GM15510 (cell line): Measurements from ENCODE around the gene FOXE1.

Experiments used
- POLR2A ChIP-seq: IDR thresholded peaks from 3 replicates; pipeline ENCODE4 v1.6.1; 2011; ENCODE audit warnings: borderline replicate concordance; ENCODE audit not compliant: insufficient read length; ENCODE audit errors: extremely low read depth

FOXE1 gene

DNA sequence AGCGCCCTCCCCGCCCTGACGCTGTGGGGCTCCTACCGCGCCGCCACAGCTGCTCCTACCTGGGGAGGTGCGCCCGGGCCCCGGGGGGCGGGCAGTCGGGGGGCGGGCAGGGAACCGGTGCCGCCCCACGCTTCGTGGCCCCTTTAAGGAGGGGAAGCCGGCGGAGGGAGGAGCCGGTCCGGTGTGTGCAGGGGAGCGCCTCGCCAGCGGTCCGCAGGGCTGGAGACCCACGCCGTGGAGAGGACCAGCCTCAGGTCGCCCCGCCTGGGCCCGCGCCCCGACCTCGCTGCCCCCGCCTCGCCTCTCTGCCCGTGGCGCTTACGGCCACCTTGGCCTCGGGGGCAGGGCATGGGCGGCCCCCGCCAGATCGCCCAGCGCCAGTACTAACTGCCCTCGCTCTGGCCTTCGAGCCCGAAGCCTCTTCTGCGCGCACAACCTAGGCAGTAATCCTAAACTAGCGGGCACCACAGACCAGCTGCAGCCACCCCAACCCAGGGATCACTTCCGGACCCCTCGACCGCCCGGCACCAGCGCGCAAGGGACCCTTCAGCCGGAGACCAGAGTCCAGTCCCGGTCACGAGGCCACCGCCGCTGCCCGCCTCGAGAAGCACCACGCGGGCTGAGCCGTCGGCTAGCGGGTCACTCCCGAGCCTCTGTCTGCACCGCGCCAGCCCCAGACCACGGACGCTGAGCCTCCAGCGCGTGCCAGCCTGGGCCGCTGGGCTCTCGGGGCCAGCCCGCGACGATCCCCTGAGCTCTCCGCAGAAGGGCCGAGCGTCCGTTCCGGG lies at the start of gene FOXE1:
FOXE1 (plus strand) TSS at position 171 of the 788 bp plus-strand sequence. CDS start 689 bp downstream, outside the sequence.
- no peak for TF ChIP-seq POLR2A

DNA sequence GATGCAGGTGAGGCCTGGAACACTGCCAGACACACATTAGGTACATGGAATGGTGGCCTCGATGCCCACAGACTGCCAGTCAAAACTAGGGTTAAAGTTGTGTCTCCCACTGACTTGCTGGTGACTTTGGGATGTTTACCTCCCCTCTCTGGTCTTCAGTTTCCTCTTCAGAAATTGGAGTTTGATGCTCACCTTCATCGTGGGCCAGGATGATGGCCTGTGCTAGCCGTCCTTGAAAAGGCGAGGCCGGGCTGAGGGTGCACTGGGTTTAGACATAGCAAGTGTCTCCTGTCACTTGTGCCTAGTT lies 49.0 kb upstream of the FOXE1 start:
- no peak for TF ChIP-seq POLR2A

DNA sequence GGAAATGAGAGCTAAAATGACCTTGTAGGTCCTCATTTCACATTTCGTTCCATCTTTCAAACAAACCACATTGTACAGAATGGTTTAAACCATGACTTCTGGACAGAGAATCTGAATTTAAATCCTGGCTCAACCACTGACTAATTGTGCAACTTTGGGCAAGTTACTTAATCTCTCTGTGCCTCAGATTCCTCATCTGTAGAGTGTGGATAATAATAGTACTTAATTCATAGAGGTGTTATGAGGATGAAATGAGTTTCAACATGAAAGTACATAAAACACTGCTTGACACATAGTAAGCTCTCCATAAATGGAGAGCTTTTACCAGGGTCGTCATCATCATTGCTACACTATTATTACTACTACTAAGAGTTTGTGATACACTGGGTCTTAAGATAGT lies 46.3 kb upstream of the FOXE1 start:
- no peak for TF ChIP-seq POLR2A

- TF ChIP-seq POLR2A: no peak
Measured at GRCh38 chr9:97807681-97808080, 45.3 kb upstream of the FOXE1 start.

DNA sequence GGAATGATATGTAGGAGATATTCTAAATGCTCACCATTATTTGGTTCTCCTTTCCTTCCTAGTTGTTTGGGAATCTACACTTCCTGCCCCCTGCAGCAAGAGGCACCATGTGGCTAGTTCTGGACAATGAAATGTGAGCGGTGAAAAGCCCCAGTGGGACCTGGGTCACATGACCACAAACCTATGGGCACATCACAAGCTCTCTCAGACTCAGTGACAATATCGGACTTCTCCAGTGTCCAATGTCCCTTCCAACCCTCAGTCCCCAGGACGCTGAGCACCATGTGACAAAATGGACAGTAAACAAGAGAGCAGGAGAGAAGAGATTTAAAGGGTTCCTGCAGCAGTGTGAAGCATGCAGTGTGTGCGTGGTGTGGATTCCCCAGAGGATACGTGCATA lies 44.6 kb upstream of the FOXE1 start:
- TF ChIP-seq POLR2A: no peak

- TF ChIP-seq POLR2A: no peak
Measured at GRCh38 chr9:97808972-97809371, 44.1 kb upstream of the FOXE1 start.

GRCh38 chr9:97809666-97810344 lies 43.2 kb upstream of the FOXE1 start:
- TF ChIP-seq POLR2A: no peak

DNA sequence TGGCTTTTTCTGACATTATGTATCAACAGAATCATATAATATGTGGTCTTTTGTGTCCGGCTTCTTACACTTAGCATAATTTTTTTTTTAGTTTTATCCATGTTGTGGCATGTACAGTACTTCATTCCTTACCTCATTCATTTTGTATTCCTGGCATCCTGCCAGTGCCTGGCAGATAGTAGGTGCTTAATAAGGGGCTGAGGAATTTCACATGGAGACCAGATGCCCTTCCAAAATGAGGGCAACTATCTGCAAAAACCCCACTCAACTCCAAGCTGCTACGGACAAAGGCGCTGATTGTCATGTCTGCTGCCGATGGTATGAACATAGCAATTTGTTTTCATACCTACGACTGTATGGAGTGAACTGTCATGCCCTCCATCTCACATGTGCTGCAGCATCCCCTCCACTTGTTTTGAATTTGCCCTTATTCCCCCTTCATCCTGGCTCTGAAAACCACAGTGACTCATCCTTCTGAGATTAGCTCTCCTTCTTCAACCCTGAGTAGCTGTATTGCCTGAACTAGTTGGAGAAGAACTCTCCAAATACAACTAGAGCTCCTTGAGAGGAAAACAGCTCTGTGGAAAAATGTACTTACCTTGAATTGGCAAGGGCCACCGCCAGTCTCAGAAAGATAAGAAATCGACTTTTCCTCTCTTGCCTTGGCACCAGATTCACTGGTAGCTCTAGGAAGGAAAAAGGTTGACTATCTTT lies 41.3 kb upstream of the FOXE1 start:
- no peak for TF ChIP-seq POLR2A

DNA sequence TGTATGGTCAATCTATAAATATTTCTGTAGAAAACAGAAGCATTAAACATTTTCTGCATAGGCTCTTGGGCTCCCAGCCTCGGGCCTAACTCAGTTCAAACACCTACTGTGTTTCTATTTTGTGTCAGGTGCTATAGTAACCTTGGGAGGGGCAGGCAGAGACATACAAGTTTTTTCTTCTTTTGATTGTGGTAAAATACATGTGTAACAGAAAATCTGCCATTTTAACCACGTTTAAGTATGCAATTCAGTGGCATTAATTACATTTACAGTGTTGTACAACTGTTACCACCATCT lies 40.8 kb upstream of the FOXE1 start:
- no peak for TF ChIP-seq POLR2A

DNA sequence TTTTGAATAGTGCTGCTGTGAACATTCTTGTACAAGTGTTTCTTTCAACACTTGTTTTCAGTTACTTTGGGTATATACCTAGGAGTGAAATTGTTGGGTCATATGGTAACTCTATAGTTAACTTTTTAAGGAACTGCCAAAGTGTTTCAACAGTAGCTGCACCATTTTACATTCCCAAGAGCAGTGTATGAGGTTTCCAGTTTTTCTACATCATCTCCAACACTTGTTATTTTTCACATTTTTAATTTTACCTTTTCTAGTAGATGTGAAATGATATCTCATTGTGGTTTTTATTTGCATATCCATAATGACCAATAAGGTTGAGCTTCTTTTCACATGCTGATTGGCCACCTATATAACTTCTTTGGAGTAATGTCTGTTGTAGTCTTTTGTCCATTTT lies 40.0 kb upstream of the FOXE1 start:
- TF ChIP-seq POLR2A: no peak

DNA sequence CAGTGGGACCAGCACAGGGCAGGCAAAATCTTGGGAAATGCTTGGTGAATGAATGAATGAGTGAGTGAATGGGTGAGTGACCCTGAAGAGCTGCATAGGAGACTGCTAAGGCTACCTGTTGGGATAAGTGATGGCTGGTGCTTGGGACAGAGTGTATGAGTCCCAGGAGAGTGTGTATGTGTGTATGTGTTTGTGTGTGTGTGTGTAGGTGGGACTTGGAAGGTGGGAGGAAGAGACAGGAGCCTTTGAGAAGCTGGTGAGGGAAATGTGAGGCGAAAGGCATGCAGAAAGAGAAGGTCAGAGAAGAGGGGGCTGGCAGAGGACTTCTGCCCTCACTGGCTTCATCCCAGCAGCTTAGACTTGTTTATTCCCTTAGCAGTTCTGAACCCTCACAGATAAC lies 33.3 kb upstream of the FOXE1 start:
- no peak for TF ChIP-seq POLR2A

GRCh38 chr9:97820373-97820772 lies 32.7 kb upstream of the FOXE1 start:
- TF ChIP-seq POLR2A: no peak

GRCh38 chr9:97830884-97831829 lies 21.9 kb upstream of the FOXE1 start:
- TF ChIP-seq POLR2A: no peak

GRCh38 chr9:97831843-97832636 lies 21.0 kb upstream of the FOXE1 start:
- no peak for TF ChIP-seq POLR2A
